ENCODE data around the gene GTF3C5.
"Not testable (repeated sequence)": the region's sequence is repeated elsewhere in the genome, so short reads cannot be mapped to it uniquely, and the experiment has no call there.

GTF3C5 gene, protein sequence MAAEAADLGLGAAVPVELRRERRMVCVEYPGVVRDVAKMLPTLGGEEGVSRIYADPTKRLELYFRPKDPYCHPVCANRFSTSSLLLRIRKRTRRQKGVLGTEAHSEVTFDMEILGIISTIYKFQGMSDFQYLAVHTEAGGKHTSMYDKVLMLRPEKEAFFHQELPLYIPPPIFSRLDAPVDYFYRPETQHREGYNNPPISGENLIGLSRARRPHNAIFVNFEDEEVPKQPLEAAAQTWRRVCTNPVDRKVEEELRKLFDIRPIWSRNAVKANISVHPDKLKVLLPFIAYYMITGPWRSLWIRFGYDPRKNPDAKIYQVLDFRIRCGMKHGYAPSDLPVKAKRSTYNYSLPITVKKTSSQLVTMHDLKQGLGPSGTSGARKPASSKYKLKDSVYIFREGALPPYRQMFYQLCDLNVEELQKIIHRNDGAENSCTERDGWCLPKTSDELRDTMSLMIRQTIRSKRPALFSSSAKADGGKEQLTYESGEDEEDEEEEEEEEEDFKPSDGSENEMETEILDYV

DNA sequence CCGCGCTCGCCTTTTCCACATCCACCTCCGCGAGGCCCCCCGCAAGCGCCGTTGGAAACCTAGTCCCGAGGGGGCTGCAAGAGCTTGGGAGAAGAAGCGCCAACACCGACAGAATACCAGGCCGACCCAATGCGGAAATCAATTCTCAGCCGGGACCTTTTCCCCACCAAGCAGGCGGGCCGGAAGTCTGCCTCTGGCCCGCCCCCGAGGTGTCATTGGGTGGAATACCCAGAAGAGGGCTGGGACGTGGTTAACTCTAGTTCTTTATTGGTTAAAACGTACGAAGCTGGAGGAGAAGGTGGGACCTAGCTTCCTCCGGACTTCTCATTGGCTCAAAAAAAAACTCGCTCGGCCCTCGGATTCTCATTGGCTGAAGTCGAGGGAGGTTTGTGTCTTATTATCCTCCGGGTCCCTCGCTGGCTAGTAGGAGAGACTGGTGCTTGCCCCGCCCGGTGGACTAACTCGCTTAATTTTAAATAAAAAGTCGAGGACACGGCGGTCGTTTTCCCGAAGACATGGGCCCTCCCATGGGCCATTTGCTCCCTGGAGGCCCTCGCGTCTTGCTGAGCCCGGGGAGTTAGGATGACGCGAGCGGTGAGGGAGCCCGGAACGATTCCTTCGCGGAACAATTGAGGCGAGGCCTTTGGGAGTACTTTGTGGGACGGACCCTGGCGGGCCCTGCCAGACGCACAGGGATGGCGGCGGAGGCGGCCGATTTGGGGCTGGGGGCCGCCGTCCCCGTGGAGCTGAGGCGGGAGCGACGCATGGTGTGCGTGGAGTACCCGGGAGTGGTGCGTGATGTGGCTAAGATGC, at the start of gene GTF3C5:
Gene GTF3C5, plus strand, starts transcription at position 681 of the 813 bp plus-strand sequence. Its CDS starts 15 bp downstream, at position 696.
- peak; percentile 87 for DNase-seq (ENCODE audit: low read depth)

DNA sequence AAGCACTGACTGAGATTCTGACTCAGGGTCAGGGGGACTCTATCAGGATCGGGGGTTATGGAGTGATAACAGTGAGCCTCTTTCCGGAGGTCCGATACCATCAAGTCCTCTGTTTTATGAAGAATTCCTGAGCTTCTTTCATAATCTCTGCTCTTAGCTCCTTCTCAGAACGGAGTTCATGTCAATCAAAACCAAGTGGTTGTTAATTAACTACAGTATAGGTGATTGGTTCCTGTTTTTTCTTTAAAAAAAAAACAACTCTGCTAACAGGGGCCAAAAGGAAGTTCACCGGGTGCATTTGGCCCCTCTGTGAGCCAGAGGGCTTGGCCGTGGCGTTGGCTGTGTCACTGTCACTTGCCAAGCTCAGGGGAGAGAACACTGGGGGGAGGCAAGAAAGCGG, 48.3 kb upstream of the GTF3C5 start:
- DNase-seq (ENCODE audit: low read depth) = no peak

DNA sequence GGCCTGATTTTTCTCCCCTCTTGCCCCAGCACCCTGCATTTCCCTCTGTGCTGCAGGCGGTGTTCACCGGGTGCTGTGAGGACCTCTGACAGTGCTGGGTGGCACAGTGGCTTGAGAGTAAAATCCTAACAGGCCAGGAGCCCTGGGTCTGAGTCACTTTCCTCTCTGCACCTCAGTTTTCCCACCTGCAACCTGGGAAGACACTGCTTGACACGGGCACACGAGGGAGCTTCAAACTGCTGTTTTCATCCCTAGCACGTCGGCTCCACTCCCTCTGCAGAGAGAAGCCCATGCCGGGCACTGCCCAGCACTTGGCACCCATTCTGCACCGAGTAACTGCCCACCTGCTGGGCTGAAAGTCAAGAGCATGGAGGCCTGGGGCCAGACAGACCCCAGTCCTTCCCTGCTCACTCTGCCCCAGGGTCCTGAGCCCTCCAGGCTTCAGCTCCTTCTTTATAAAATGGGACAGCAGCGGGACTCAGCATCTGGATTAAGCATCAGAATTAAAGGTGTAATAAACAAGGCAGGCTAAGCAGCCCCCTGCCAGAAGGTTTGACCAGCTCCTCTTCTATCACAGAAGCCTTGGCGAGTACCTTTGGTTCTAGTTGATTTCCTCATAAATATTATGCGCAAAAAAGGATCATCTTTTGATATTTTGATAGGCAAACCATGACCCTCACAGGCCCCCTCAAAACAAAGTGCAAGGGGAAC, 47.2 kb upstream of the GTF3C5 start:
- no peak for DNase-seq (ENCODE audit: low read depth)

DNA sequence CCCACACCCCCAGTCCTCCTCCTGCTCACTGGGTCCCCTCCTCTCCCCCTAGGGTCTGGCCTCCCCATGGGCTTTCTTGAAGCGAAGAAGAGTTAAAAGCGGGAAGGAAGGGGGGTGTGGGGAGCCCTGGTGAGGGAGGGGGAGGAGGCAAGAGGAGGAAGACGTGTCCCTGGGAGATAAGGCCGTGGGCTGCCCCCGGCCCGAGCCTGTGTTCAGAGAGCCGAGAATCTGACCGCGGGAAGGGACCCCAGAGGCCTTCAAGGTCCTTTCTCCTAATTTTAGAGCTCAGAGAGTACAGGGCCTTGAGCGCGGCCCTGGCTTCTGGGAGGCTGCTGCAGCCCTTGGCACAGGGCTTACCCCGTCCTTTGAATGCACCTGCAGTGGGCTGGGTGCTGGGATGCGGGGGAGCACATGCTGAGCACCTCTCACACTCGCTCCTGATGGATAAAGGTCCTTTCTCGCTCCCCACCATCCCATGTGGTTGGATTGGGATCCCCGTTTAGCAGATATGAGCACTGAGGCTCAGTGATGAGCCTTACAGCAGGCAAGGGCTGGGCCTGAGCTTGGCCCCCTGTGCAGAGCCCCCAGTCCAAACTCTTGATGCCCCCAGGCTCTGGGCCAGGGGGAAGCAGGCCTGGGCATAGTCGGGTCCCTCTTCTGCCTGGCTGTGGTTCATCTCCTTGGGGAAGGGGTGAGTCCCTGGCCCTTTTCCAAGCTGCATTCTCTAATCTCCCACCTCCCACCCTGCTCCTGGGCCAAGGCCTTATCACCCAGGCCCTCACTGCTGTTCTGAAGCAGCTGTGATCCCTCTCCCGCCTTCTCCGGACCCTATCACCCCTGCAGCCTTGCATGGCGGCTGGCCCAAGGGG, 46.4 kb upstream of the GTF3C5 start:
- DNase-seq (ENCODE audit: low read depth) = no peak

DNA sequence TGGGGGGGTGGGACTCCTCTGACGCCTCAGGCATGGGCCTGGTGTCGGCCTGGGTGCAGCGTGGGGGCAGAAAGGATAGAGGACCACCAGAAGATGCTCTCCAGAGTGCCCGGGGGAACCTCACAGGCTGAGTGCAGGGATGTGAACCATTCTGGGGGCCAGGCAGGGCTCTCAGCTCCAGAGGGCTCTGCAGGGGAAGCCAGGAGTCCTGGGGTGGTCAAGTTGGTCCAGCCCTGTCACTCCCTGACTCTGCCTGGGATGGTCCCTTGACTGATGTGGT, 45.8 kb upstream of the GTF3C5 start:
- no peak for DNase-seq (ENCODE audit: low read depth)

DNA sequence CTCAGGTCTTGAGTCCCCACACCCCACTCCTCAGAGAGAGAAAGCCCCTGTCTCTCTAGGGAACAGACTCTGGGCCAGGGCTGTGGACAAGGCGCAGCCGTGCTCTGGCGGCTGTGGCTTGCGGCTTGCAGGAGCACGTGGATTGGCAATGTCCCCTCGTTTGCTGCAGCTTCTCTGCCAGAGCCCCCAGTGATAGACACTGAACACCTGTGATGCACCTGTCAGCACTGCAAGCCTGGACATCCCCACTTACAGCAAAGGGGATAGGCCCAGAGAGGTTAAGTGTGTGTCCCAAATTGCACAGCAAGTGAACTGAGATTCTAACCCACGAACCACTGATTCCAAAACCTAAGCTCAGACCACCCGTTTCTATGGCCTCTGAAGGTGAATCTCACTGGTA, 45.3 kb upstream of the GTF3C5 start:
- DNase-seq (ENCODE audit: low read depth) = no peak

DNA sequence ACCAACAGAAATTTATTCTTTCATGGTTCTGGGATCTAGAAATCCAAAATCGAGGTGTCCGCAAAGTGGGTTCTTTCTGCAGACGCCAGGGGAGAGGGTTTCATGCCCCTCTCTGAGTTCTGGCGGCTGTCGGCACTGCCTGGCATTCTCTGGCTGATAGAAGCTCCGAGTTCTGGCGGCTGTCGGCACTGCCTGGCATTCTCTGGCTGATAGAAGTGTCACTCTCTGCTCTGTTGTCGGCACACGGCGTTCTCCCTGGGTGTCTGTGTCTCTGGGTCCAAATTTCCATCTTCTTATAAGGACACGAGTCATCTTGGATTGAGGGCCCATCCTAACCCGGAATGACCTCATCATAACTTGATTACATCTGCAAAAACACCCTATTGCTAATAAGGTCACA, 44.7 kb upstream of the GTF3C5 start:
- no peak for DNase-seq (ENCODE audit: low read depth)

DNA sequence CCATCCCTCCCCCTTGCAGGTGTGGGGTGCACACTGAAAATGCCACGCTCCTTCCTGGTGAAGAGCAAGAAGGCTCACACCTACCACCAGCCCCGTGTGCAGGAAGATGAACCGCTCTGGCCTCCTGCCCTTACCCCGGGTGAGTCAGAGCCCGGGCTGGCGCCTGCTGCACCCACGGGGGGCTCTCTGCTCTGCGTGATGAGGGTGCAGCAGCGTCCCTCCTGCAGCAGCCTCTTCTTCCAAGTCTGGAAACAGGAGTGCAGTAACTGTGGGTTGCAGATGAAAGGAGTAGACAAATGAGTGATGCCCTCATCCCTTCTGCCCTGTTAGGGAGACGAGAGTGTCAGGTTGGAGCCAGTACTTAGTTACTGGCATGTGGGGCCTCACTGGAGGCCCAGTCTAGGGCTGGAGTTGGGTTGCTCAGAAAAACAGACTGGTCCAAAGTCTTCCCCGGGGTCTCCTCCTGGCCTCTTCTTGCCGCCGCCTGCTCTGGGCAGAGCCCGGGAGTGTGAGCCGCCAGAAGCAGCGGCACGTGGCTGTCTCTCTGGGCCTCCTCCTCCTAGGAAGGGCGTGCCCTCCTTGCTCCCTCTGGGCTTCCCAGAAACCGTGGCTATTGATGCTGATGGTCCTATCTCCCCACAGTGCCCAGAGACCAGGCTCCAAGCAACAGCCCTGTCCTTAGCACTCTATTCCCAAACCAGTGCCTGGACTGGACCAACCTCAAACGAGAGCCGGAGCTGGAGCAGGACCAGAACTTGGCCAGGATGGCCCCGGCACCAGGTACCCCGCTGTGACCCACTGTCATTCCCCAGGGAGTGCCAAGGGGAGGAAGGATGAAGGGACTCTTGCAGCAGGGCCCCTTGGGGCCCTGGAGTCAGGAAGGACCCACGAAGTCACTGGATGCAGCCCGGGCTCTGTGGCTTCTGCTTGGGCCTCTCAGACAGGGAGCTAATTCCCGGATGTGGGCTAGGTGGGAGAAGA, 43.9 kb upstream of the GTF3C5 start:
- no peak for DNase-seq (ENCODE audit: low read depth)

DNA sequence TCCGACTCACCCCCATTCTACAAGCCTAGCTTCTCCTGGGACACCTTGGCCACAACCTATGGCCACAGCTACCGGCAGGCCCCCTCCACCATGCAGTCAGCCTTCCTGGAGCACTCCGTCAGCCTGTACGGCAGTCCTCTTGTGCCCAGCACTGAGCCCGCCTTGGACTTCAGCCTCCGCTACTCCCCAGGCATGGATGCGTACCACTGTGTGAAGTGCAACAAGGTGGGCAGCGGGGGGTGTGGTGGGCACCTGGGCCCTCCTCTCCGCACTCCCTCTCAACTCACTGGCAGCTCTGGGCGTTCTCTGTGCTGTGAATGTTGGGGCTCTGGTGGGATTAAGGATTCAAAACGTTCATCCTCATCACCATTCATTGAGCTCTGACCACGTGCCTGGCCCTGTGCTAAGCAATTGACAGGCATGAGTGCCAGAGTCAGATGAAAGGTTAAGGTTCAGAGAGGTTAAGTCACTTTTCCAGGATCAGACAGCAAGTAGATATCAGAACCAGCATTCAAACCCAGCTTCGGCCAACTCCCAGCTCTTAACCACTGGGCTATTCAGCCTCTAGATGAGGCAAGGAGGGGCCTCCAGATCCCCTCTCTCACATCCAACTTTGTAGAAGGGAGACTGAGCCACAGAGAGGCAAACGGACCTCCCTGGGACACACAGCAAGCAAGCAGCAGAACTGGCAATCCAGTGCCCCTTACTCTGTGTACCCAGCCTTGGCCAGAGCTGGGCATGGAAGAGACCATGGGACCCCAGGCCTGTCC, 42.4 kb upstream of the GTF3C5 start:
- DNase-seq (ENCODE audit: low read depth) = no peak

DNA sequence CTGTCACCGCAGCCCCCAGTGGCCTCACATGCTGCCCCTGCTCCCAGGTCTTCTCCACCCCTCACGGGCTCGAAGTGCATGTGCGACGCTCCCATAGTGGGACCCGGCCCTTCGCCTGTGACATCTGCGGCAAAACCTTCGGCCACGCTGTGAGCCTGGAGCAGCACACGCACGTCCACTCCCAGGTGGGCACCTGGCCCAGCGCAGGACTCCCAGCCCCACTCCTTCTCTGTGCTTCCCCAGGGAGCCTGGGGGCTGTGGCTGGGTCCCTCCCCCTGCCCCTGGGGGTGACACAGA, 41.8 kb upstream of the GTF3C5 start:
- no peak for DNase-seq (ENCODE audit: low read depth)

DNA sequence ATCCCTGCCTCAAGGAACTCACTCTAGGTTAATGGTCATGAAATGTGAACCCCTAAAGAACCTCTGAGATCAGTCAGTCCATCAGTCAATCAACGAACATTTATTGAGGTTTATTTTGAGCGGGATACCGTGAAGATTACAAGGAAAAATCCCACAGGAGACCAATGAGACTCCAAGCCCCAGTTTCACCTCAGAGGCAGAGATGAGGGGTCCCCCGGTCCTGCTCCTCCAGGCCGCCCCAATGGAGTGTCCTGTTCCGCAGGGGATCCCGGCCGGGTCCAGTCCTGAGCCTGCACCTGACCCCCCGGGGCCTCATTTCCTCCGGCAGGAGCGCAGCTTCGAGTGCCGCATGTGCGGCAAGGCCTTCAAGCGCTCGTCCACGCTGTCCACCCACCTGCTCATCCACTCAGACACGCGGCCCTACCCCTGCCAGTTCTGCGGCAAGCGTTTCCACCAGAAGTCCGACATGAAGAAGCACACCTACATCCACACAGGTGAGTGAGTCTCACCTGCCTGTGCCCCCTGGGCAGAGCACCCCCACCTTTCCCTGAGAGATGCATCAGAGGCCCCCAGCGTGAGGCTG, 41.3 kb upstream of the GTF3C5 start:
- DNase-seq (ENCODE audit: low read depth) = no peak

DNA sequence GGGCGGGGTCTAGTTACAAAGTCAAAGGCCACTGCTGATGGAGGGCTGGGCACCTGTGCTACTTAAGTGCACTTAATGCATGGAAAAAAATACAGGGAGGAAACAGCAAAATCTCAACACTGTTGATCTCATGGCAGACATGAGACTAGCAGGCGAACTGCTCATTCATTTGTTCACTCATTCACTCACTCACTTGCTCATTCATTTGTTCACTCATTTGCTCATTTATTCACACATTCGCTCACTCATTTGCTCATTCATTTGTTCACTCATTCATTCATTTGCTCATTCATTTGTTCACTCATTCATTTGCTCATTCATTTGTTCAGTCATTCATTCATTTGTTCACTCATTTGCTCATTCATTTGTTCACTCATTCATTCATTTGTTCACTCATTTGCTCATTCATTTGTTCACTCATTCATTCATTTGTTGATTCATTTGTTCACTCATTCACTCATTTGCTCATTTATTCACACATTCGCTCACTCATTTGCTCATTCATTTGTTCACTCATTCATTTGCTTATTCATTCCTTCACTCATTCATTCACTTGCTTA, 40.7 kb upstream of the GTF3C5 start:
- not testable (repeated sequence) for DNase-seq (ENCODE audit: low read depth)

DNA sequence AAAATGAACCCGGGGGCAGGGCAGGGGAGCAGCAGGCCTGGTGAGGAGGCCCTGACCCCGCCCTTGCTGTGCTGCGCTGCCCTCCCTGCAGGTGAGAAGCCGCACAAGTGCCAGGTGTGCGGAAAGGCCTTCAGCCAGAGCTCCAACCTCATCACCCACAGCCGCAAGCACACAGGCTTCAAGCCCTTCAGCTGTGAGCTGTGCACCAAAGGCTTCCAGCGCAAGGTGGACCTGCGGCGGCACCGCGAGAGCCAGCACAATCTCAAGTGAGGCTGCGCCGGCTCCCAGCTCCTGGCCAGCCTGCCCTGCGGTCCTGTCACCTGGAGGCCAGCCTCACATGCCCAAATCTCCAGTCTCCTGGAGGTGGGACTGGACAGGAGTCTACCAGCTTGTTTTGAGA, 40.0 kb upstream of the GTF3C5 start:
- DNase-seq (ENCODE audit: low read depth) = no peak

DNA sequence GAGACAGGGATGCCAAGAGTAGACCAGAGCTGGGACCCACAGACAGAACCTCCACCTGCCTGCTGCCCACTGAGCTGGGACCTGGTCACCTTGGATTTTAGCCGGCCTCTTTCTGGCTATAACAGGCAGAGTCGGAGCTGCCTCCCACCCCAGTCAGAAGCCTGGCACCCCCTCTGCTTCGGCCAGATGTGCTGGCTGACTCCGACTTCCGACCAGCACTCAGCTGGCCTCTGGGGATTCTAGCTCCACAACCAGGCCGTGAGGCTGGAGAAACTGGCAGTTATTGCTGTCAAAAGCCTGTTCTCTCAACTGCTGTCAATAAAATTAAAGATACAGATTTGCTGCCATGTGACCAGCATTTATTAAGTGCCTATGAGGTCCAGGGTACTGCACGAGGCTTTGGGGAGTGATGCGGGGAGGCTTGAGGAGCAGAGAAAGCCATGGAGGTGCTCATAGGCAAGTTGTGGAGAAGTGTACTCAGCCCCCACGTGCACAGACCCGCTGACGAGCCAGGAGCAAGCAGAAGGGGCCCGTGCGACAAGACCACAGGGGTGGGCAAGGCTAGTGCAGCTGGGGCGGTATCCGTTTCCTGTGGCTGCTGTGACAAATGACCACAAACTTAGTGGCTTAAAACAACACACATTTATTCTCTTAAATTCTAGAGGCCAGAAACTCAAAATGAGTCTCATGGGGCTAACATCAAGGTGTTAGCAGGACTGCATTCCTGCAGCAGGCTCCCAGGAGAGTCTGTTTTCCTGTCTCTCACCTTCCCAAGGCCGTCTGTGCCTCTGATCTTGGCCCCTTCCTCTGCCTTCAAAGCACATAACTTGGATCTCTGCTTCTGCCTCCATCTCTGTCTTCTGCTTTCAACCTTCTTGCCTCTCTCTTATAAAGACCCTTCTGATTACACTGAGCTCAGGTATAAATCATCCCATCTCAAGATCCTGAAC, 39.2 kb upstream of the GTF3C5 start:
- DNase-seq (ENCODE audit: low read depth) = no peak

DNA sequence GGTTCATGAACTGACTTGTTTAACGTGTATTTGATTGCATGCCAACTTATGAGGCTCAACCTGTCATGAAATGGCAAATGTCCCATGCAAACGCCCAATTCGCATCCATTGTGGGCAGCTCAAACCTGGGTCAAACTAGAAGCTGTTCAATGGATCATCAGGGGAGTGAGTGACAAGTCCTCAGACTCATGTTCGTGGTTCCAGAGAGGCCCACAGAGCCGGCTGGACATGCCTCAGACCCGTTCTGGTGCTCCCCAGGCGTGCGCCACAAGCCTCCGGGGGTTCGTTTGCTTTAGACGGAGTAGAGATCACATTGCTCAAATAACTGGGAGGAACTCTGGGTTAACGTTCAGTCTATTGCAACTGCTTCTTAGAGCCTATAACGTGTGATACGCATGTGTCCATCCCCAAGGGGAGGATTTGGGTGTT, 37.3 kb upstream of the GTF3C5 start:
- DNase-seq (ENCODE audit: low read depth) = no peak

DNA sequence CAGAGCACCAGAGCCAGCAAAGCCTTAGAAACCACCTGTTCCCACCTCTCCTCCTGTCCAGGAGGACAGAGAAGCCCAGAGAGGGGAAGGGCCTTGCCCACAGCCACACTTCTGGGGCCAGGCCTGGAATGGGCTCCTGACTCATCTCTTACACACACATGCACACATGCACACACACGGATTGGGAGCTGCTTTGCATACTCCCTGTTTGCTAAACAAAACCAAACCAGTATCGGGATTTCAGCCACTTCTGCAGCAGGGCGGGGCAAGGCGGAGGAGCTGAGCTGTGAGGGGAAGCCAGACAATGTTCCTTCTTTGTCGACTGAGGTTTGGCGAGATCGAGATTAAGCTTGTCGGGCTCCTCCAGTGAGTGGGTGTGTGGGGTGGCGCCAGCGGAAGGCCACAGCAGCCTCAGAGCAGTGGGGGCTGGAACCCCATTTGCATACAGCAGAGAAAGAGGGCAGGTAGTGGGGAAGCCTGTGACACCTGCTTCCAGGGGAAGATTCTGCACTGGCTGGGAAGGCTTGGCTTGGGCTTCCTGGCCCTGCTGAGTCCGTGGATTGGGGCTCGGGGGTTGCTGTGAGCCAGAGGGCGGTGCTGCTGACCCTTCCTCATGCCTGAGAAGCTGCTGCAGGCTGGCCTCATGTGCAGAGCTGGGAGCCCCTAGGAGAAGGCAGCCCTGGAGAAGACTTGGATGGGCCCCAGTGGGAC, 36.2 kb upstream of the GTF3C5 start:
- DNase-seq (ENCODE audit: low read depth) = no peak

DNA sequence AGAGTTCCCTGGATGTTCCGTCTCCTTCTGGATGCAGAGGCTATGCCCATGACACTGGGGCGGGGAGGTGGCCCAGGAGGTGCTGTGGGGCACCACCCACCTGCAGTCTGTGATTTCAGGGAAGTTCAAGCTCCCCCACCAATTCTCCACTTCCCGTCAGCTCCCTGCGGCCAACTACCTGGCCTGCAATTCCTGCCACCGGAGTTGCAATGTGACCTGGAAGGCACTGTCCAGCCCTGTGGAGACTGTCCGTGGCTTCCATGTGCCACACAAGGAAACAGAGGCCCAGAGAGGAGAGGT, 35.7 kb upstream of the GTF3C5 start:
- DNase-seq (ENCODE audit: low read depth) = no peak

DNA sequence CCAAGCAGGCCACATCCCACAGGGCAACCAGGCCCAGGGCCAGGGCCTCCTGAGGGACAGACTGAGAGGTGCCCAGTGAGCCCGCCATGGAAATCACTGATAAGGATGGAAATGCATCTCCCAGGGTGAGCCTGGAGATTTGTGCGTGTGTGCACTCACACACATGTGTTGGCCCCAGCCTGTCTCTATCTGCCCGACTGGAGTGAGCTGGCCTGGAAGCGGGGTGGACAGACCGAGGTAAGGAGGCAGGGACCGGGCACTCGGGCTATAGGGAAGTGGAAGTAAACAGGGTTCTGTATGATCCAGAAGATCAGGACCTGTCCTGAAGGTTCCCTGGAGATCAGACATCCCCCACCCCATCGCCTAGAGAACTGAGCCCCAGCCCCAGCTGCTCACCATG, 34.9 kb upstream of the GTF3C5 start:
- no peak for DNase-seq (ENCODE audit: low read depth)

Data from activated T-cell treated with anti-CD3 and anti-CD28 coated beads for 1 hour (primary cell).